Caki2 (cell line): ENCODE measurements around the gene PSEN1. TPM values are rescaled to one million over a fixed set of nuclear protein-coding genes. Genes with fewer than 3 reads are reported as not detected.
A peak's percentile ranks its signal among the peaks of the same experiment; 100 is the strongest.

Experiments
- DNase-seq: peaks from one replicate; pipeline ENCODE4 v3.0.0-alpha.2; 2015; ENCODE audit warnings: low read depth
- in situ Hi-C: cut with HindIII; loops from 2 replicates; pipeline ENCODE4 v1.10.0; 2016; ENCODE audit warnings: low sequenced_read_pairs, low pct_unique_long_range_greater_than_20kb, mixed read lengths
- total RNA-seq: library from RNA; depleted of rRNA; stranded (reverse); fragments of >200 nt; shearing (Covaris generic); gene quantifications from 2 replicates; pipeline ENCODE4 v1.2.3, GENCODE V29; 2014; ENCODE audit warnings: low replicate concordance

The PSEN1 gene
- total RNA-seq, 1 experiment from 2014 or later, result 29.1 TPM

DNA sequence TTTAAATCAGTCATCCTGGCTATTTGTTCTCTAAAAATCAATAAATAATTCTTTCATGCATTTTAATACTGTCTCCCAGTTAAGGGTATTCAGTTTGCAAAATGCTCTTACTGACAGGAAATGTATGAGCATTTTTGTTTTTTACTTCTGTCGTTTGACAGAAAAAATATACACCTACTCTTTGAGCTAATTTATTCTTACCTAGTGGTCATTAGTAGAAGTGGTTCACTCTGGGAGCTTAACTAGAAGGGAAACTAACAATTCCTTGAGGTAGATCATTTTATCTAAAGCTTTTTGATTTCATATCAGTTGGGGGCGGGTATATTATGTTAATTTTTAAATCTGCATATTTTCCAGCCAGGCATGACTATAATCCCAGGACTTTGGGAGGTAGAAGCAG is 67.2 kb downstream of the PSEN1 start:
- DNase-seq, result no peak
- in situ Hi-C loops, result no loop called here

- no peak for DNase-seq
- in situ Hi-C loops, result no loop called here
Measured at GRCh38 chr14:73207615-73208014, 71.3 kb downstream of the PSEN1 start.

GRCh38 chr14:73208390-73208789 is 72.1 kb downstream of the PSEN1 start:
- DNase-seq, result no peak
- in situ Hi-C loops, result no loop called here

DNA sequence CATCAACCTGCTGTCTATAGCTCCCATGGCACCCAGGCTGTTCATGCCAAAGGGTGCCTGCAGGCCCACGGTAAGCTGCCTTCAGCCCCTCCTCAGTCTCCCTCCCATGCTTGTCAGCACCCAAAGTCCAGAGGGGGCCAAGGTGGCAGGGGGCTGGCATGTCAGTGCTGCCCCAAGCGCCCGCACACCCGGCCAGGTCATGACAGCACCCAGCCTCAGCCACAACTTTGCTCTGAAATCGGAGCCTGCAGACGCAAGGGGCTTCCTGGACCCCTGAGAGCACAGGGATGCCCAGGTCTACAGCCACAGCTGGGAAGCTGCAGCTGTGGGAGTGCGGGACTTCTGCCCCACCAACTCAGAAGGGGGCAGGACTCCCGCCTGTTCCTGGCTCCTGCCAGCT is 72.5 kb downstream of the PSEN1 start:
- DNase-seq, result no peak
- in situ Hi-C loops, result no loop called here

DNA sequence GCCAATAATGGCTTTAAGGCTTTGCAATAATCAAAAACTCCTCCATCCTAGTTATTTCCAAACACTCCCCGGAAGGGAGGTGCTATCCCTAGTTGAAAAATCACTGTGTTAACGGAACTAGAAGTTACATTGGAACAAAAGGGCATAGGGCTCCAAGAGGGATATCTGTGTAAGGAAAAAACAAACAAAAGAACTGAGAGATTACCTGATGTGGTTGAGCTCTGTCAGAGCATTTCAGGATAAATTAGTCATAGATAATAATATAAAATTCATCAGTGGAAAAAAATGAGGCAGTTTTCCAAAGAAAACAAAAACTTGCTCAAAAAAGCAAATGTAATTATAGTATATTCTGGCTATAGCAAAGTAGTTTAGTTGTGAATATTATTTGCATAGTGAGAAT is 73.6 kb downstream of the PSEN1 start:
- in situ Hi-C loops, result no loop called here
- no peak for DNase-seq

DNA sequence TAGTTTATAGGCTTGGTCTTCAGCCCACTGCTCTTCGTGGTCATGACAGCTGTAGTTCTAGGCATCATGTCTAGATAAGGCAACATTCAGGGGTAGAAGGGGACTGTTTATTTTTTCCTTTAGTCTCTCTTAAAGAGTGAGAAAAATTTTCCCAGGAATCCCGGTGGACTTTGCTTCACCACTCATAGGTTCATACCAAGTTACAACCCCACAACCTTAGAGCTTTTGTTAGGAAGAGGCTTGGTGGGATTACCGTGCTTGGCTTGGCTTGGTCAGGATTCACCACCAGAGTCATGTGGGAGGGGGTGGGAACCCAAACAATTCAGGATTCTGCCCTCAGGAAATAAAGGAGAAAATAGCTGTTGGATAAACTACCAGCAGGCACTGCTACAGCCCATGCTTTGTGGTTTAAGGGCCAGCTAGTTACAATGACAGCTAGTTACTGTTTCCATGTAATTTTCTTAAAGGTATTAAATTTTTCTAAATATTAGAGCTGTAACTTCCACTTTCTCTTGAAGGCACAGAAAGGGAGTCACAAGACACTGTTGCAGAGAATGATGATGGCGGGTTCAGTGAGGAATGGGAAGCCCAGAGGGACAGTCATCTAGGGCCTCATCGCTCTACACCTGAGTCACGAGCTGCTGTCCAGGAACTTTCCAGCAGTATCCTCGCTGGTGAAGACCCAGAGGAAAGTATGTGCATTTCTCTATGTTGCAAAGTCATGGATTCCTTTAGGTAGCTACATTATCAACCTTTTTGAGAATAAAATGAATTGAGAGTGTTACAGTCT is 75.1 kb downstream of the PSEN1 start:
- no peak for DNase-seq
- in situ Hi-C loops, result no loop called here

DNA sequence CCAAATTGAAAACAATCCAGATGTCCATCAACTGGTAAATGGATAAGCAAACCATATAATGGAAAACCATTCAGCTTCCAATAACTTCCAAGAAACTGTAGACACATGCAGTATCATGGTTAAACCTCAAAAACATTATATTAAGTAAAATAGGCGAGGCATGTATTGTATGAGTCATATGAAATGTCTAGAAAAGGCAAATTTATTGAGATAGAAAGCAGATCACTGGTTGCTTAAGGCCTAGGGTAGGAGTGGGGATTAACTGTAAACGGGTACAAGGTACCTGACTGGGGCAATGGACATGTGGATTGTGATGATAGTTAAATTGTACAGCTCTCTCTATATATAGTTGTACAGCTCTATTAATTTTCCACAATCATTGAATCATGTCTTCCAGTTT is 79.7 kb downstream of the PSEN1 start:
- in situ Hi-C loops, result no loop called here
- no peak for DNase-seq

GRCh38 chr14:73217411-73217810 is 81.1 kb downstream of the PSEN1 start:
- DNase-seq, result no peak
- in situ Hi-C loops, result no loop called here

GRCh38 chr14:73220061-73220460 is 83.8 kb downstream of the PSEN1 start:
- DNase-seq, result no peak
- in situ Hi-C loops, result no loop called here

DNA sequence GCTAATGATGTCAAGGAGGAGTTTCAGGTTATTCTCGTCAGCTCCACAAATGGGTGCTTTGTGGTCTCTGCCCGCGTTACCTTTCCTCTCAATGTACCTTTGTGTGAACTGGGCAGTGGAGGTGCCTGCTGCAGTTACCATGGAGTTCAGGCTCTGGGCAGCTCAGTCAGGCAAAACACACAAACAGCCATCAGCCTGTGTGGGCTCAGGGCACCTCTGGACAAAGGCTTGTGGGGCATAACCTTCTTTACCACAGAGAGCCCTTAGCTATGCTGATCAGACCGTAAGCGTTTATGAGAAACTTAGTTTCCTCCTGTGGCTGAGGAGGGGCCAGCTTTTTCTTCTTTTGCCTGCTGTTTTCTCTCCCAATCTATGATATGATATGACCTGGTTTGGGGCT is 84.3 kb downstream of the PSEN1 start:
- in situ Hi-C loops, result no loop called here
- no peak for DNase-seq

DNA sequence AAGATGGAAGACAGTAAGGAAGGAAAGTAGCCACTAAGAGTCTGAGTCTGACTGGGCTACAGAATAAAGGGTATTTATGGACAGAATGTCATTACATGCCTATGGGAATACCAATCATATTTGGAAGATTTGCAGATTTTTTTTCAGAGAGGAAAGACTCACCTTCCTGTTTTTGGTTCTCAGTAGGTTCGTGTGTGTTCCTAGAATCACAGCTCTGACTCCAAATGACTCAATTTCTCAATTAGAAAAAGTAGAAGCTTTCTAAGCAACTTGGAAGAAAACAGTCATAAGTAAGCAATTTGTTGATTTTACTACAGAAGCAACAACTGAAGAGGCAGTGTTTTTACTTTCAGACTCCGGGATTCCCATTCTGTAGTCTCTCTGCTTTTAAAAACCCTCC is 85.6 kb downstream of the PSEN1 start:
- in situ Hi-C loops, result no loop called here

DNA sequence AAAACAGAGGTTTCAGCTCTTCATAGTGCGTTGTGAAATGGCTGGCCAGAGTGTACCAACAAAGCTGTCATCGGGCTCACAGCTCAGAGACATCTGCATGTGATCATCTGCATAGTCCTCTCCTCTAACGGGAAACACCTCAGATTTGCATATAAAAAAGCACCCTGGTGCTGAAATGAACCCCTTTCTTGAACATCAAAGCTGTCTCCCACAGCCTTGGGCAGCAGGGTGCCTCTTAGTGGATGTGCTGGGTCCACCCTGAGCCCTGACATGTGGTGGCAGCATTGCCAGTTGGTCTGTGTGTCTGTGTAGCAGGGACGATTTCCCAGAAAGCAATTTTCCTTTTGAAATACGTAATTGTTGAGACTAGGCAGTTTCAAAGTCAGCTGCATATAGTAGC is 86.7 kb downstream of the PSEN1 start:
- in situ Hi-C loops, result no loop called here
- DNase-seq, result no peak

More for the DNA sequence above, 85.6 kb downstream of the PSEN1 start:
- DNase-seq, result no peak

DNA sequence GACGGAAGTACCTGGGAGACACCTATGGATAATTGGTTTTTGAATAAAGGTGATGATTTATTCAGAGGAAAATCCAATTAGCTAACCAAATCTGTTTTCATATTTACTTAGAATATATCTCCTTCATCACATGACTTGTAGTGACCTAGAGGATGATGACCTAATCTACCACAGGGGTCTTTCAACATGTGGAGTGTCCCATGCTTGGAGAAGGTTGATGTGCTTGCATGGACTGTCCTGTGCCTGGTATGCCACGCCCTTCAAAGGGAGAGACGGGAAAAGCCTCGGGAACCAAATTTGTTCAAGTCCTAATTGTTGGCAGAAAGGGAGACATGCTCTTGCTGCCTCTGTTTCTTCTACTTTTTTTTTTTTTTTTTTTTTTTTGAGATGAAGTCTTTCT is 89.2 kb downstream of the PSEN1 start:
- in situ Hi-C loops, result no loop called here
- no peak for DNase-seq

GRCh38 chr14:73227812-73228781 is 91.8 kb downstream of the PSEN1 start:
- in situ Hi-C loops, result no loop called here
- DNase-seq, result peak; percentile 98

DNA sequence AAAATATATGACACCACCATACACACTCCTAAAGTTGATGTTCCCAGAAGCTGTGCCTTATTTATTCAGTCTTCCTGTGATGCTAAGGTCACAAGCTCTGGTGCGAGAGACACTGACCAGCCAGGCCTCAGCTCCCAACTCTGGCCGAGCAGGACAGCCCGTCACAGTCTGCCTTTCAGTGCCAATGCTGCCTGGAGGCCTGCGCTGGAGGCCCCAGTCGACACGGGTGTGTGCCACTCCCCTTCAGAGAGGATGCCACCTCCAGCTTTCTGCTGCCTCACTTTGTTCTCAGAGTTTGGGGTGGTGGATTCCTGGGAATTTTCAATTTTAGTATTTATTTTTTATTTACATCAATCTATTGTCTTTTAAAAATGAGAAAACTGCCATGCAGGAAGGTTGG is 93.7 kb downstream of the PSEN1 start:
- in situ Hi-C loops, result no loop called here
- no peak for DNase-seq

DNA sequence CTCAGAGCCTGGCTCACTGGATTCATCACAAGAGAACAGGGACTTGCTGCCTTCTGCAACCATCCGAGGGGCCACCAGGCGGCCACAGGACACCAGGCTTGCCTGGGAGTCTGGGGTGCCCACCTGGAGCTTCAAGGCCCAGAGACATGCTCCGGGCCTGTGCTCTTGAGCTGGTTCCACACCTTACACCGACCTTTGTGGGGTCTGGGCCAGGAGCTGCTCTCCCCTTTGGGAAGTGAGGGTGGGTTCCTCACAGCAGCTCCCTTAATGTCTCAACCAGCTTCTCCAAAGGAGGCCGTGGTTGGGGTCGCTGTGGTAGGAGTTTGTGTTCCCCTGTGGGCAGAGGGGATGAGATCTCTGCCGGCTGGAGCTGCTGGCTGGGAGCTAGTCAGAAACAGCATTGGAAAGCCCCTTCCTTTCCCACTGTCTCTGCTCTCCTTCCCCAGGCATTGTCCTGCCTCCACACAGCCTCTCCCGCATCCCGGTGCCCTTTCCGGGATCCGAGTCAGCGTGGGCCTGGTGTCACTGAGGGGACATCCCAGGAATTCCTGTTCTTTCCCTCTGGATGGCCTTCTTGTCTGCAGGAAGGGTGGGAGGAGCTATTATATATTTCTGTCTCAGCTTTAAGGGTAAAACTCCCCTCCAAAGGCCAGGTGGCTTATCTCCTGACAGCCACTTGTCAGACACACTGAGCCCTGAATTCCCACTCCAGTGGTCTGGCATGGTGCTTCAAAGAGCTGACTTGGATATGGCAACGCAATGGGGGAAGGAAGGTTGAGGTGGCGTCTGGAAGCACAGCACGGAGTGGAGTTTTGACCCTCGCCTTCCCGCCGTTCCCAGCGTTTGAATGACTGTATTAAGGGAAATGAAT is 95.9 kb downstream of the PSEN1 start:
- no peak for DNase-seq
- in situ Hi-C loops, result no loop called here

DNA sequence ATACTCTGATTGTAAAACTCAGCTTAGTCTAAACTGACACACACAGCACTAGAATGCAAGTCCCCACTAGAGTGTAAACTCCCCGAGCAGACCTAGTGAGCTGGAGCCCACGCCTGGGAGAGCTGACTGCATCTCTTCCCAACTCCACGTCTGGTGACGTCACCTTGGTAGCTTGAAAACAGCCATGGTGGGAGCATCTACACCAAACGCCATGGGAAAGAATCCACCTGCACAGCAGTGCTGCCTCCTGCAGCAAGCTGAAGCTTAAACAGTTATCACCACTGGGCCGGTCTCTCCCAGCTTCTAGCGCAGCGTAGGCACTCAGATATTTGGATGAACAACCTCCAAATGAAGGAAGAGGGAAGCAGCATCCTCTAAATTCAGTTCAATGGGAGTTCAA is 96.7 kb downstream of the PSEN1 start:
- in situ Hi-C loops, result no loop called here

DNA sequence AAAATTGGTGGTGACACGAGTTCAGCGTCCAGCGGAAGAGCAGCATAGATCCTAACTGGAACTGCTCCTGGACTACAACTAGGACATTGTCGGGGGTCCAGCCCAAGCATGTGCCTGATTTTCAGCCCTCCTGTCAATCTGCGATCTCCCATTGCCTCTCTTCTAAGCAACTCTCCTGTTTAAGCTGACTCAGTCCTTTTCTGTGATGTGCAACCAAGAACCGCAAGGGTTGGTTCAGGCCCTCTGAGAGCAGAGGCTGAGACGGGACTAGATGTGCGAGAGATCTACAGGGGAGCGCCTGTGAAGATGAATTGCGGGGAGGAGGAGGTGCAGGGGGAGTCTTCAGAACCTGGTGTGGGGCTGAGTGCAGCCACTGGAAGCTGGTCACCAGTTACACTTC is 97.3 kb downstream of the PSEN1 start:
- in situ Hi-C loops, result no loop called here
- no peak for DNase-seq

More for the DNA sequence above, 96.7 kb downstream of the PSEN1 start:
- no peak for DNase-seq
